GOT3 (cell line): ENCODE measurements around the gene KRT12.

Experiments used
- DNase-seq: peaks from one replicate; lab custom pipeline; 2025; ENCODE audit warnings: mixed read lengths; lab: John Stamatoyannopoulos, UW

The KRT12 gene

GRCh38 chr17:40866838-40867237, at the start of gene KRT12:
KRT12 (minus strand) TSS chr17:40867223; CDS start chr17:40867186, 37 bp downstream.
- no peak for DNase-seq

GRCh38 chr17:40916366-40916765, 49.3 kb upstream of the KRT12 start:
- DNase-seq, result no peak

GRCh38 chr17:40915721-40916256, 48.8 kb upstream of the KRT12 start:
- DNase-seq, result no peak

GRCh38 chr17:40915199-40915661, 48.2 kb upstream of the KRT12 start:
- no peak for DNase-seq

GRCh38 chr17:40914075-40914855, 47.2 kb upstream of the KRT12 start:
- DNase-seq, result no peak

- no peak for DNase-seq
Observed at GRCh38 chr17:40912486-40913210, 45.6 kb upstream of the KRT12 start.

GRCh38 chr17:40910441-40910841, 43.4 kb upstream of the KRT12 start:
- DNase-seq, result no peak

GRCh38 chr17:40909755-40910154, 42.7 kb upstream of the KRT12 start:
- no peak for DNase-seq

GRCh38 chr17:40909351-40909750, 42.3 kb upstream of the KRT12 start:
- no peak for DNase-seq

- no peak for DNase-seq
Observed at GRCh38 chr17:40906613-40907012, 39.6 kb upstream of the KRT12 start.

GRCh38 chr17:40905370-40905769, 38.3 kb upstream of the KRT12 start:
- DNase-seq, result no peak

GRCh38 chr17:40903129-40903847, 36.3 kb upstream of the KRT12 start:
- no peak for DNase-seq

- no peak for DNase-seq
Observed at GRCh38 chr17:40902498-40902897, 35.5 kb upstream of the KRT12 start.

GRCh38 chr17:40901981-40902474, 35.0 kb upstream of the KRT12 start:
- no peak for DNase-seq

GRCh38 chr17:40900809-40901356, 33.9 kb upstream of the KRT12 start:
- DNase-seq, result no peak

- no peak for DNase-seq
Observed at GRCh38 chr17:40896916-40897455, 30.0 kb upstream of the KRT12 start.

- no peak for DNase-seq
Observed at GRCh38 chr17:40895106-40895730, 28.2 kb upstream of the KRT12 start.

GRCh38 chr17:40888196-40888720, 21.2 kb upstream of the KRT12 start:
- DNase-seq, result no peak

GRCh38 chr17:40886090-40886489, 19.1 kb upstream of the KRT12 start:
- no peak for DNase-seq

- DNase-seq, result no peak
Observed at GRCh38 chr17:40884708-40885512, 17.9 kb upstream of the KRT12 start, which contains the start of gene KRT20. KRT20 (minus strand) TSS chr17:40885242; CDS start chr17:40885185, 57 bp downstream.
